ENCODE data around the gene ARHGAP44.

ARHGAP44 gene, protein sequence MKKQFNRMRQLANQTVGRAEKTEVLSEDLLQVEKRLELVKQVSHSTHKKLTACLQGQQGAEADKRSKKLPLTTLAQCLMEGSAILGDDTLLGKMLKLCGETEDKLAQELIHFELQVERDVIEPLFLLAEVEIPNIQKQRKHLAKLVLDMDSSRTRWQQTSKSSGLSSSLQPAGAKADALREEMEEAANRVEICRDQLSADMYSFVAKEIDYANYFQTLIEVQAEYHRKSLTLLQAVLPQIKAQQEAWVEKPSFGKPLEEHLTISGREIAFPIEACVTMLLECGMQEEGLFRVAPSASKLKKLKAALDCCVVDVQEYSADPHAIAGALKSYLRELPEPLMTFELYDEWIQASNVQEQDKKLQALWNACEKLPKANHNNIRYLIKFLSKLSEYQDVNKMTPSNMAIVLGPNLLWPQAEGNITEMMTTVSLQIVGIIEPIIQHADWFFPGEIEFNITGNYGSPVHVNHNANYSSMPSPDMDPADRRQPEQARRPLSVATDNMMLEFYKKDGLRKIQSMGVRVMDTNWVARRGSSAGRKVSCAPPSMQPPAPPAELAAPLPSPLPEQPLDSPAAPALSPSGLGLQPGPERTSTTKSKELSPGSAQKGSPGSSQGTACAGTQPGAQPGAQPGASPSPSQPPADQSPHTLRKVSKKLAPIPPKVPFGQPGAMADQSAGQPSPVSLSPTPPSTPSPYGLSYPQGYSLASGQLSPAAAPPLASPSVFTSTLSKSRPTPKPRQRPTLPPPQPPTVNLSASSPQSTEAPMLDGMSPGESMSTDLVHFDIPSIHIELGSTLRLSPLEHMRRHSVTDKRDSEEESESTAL

DNA sequence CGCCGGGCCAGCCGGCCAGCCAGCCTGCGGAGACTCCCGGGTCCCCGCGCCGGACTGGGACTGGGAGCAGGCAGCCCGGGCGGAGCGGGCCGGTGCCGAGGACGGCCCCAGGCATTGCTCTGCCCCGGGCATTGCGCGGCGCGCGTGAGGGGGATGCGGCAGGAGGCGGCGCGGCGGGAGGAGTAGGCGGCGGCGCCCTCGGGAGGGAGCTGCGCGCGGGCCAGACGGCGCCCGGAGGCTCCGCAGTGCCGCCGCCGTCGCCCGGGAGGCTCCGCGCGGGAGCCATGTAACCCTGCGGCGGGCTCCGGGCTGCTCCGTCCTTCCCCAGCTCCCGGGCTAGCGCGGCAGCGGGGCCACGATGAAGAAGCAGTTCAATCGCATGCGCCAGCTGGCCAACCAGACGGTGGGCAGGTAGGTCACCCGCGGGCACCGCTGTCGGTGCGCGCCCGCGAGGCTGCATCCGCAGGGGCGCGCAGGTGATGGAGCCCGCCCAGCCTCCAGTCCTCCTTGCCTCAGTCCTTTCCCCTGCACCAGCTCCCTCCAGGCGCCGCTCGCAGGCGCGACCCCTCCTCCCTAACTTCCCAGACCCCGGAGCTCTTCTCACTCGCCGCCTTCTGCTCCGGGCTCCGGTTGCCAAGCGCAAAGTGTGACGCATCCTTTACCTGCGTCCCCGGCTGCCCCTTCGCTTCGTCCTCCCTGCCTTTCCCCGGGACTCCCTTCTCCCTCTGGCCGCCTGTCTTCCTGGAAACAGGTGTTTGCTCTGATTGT is at the start of gene ARHGAP44:
Gene ARHGAP44 (plus strand): TSS at position 18 of the 768 bp plus-strand sequence. CDS start 341 bp downstream, at position 359.
- peak; percentile 70 for DNase-seq (ENCODE audit: insufficient read length, low spot score)
- no peak for FAIRE-seq

DNA sequence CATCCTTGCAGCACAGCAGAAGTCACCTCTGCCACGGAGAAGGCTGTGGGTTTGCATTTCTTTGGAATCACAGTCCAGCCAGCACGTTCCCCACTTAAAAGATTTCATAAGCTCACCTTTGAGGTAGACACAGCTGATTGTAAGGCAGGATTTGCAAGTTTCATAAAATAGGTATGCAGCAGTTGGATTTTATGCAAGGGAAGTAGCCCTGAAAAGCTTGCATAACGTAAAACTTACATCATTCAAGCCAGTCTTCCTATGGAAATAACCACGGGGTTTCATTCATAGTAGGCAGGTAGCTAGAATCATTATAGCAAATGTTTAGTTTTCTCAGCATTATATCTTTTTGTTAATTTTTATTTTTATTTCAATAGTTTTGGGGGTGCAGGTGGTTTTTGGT is 49.8 kb upstream of the ARHGAP44 start:
- FAIRE-seq, result no peak
- no peak for DNase-seq (ENCODE audit: insufficient read length, low spot score)

DNA sequence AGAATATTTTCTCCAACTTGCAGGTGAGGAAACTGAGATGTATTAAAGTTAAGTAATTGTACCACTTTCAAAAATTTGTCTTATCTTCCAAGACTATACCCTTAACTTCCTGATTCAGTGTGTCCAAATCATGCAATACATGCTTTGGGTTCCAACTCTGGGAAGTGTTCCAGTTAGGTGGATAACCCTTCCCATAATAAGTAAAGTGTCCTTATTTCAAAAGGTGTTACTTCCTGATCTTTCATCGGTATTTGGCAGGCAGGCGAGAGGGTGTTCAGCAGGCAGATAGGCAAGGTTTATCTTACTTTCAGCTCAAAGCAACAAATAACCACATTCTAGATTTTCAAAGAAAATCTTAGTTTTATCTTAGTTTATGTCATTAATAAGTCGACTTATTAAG is 46.3 kb upstream of the ARHGAP44 start:
- DNase-seq (ENCODE audit: insufficient read length, low spot score) (no peak), FAIRE-seq (no peak)

DNA sequence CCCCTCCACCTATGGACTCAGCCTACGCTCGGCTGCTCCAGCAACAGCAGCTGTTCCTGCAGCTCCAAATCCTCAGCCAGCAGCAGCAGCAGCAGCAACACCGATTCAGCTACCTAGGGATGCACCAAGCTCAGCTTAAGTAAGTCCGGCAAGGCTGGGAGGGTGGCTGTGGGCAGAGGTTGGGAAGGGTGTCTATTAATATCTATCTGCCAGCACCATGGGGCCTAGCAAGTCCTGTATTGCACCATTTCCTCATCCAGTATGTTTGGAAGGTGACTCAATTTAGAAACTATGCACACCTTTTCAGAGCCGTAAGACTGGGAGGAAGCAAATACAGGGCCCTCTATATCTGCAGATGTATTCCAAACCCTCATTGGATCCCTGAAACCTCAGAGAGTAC is 45.0 kb upstream of the ARHGAP44 start:
- FAIRE-seq, result no peak
- DNase-seq (ENCODE audit: insufficient read length, low spot score), result no peak

DNA sequence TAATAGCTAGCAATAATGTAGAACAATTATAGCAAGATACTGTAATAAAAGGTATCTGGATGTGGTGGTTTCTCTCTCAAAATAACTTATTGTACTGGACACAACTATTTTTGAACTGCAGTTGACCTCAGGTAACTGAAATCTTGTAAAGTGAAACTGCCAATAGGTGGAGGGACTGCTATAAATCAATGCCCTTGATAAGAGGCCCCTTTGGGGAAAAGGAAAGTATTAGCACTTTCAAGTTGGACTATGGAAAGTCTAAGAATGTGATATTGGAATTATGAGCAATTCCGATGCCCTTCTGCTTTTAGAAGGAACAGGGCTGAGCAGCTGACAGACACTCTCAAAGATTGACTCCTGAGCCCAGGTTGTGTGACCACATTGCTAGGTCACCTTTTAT is 44.5 kb upstream of the ARHGAP44 start:
- DNase-seq (ENCODE audit: insufficient read length, low spot score), result no peak

DNA sequence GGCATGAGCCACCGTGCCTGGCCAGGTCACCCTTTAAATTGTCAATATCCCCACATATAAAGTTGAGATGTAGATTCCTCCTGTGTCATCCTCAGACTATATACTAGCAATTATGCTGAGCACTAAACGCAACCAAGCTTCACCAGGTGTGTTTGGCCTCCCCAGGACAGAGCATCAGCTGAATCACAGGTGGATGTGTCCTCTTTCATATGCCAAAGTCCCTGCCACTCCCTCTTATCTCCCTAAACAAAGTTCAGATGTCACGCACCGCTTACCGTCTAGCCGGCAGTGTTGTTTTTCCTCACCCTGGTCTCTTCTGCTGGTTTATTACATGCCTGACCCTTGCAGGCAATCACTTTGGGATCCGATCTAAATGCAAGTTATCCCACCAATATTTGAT is 43.8 kb upstream of the ARHGAP44 start:
- FAIRE-seq (no peak), DNase-seq (ENCODE audit: insufficient read length, low spot score) (no peak)

More for the DNA sequence above, 44.5 kb upstream of the ARHGAP44 start:
- FAIRE-seq, result no peak

DNA sequence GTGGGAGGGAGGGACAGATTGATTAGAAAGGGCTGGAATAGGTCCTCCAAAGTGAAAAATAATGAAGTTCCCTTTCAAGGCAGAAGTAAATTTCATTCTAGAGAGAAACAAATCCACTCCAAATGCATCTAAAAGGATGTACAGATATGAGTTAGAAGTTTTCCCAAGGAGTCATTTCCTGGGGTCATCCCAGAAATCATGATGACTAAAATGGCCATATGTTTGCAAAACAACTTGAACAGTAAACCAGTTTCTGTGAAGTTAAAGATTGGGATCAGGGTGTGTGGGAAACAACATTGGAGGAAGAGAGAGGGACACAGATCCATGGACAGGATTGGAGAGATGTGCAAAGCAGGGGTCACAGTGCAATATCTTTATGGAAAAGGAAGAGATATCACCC is 32.5 kb upstream of the ARHGAP44 start:
- no peak for DNase-seq (ENCODE audit: insufficient read length, low spot score)
- FAIRE-seq, result no peak

DNA sequence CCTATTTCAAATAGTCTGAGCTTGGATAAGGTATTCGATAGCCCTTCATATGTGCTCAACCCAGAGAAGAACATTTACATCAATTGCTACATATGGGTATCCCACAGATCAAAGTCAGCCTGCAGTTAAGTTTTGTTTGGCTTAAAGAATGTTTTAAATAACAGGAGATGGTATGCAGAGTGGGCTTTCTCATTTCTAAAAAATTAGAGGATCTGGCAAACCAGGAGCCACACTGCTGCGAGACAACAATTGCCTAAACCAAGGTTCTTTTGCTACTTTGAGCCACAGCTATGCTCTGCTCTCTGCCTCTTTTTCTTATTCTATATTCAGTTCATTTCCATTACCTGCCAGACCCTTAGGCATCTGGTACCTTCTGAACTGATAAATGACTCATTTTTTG is 30.2 kb upstream of the ARHGAP44 start:
- FAIRE-seq (no peak), DNase-seq (ENCODE audit: insufficient read length, low spot score) (no peak)

DNA sequence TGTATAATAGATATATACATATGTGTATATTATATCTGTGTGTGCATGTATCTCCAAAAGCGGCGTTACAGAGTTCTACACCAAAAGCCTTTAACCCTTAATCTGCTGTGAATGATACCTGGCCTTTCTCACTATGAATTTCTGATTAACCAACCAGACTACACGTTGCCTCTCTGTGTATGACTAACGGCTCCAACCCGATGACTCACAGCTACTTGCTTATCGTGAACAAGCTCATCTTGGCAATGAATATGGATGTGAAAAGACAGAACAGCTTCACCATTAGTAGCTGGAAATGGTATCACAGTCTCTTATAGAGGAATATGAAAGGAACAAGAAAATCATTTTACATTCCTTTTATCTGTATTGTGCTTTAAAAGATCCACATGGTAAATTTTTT is 23.8 kb upstream of the ARHGAP44 start:
- FAIRE-seq (no peak), DNase-seq (ENCODE audit: insufficient read length, low spot score) (no peak)

DNA sequence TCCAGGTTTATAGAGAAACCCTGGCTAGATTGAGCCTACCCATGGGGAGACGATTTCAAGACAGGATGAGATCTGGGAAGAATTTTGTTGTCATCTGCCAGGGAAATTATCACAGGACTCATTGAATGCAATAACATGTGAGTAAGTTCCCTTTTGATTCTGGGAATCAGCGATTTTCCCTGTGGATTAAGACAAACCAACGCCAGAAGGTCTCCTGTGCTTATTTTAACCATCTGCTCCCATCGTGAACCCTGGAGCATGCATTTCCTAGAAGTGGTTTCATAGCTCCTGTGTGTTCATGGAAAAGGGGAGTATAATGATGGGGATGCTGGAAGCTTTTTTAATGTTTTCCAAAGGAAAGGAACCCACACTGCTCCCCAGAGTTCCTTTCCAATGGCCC is 21.0 kb upstream of the ARHGAP44 start:
- FAIRE-seq, result no peak
- no peak for DNase-seq (ENCODE audit: insufficient read length, low spot score)

DNA sequence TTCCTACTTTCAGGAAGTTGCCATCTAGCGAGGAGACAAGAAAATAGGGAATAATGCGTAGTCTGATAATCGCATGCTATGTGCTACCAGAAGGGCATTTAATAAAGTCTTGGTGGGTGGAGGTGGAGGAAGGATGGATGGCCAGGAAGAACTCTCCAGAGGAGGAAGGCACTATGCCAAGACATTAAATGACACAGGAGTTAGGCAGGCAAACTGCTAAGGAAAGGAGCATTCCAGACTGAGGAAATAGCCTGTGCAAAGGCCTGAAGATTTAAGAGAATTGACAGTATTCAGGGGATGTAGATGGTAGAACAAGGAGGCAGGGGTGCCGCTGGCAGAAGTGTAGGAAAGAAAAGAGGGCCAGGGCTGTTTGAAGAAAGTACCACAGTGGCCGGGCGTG is 19.3 kb upstream of the ARHGAP44 start:
- FAIRE-seq (no peak), DNase-seq (ENCODE audit: insufficient read length, low spot score) (no peak)

DNA sequence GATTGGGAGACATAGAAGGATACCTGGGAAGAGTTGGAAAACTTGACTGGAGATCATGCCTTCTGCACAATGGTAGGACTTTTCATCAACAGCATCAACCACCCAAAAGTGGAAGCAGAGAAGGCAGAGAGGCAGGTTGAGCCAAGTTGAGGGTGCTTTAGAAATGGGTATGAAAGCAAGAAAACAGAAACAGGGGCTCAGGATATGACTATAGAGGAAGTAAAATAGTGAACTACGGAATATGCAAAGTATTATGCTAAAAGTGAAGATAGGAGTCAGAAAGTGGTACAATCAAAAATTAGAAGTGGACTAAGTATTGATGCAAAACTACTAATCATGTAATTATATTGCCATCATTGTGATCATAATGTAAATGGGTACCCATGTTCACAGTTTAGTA is 16.1 kb upstream of the ARHGAP44 start:
- no peak for FAIRE-seq
- DNase-seq (ENCODE audit: insufficient read length, low spot score), result no peak

DNA sequence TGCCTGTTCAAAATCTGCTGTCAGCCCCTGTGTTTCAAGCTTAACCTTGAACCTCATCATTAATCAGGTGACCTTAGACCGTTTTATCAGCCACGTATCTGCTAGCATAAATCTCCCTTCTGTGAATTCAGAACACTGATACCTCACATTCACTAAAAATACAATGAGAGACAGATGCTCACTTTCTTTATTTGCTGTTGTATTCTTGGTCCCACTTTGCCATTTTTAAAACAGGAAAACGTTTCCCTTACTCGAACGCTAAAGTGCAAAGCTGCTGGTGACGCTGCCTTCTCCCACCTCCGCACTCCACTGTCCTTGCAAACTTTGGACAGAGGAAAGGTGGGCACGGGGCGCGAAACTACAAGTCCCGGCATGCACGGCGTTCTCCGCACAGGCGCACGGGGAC is 220 bp upstream of the ARHGAP44 start:
- no peak for DNase-seq (ENCODE audit: insufficient read length, low spot score)

DNA sequence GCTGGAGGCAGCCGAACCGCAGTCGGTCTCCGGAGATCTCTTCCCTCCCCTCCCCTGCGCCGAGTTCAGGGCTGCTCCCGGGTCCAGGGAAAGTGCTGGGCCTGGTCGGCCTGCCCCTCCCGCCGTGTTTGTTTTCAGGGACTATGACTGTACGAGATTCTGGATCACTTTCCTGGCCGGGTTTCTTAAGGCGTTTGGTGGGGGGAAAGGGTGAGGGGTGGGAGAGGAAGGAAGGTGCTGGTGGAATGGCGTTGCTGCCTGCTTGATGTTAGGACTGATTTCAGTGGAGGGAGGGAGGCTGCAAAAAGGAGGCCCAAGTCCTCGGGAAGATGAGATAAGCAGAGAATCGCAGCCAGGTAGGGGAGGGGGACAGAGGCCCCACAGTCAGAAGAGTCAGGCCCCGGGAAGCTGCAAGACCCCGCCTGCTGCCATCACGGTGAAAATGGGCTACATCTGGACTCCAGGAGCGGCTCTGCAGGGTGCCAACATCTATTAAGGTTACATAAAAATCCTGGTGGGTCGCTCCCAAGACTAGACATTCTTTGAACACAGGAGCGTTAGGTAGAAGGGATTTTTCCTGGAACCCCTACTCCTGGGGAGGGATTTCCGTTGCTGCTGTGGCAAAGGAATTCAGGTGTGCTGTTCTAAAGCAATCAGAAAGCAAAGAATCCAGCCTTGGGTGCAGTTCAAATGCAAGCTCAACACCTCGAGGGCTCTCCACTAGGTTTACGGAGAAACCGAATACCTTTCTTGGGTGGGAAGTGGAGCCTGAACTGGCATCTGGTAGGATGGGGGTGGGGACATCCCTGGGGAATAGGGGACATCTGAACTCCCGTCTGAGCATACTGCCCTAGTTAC is 1.2 kb downstream of the ARHGAP44 start:
- no peak for DNase-seq (ENCODE audit: insufficient read length, low spot score)
- FAIRE-seq, result no peak

More for the DNA sequence above, 220 bp upstream of the ARHGAP44 start:
- FAIRE-seq, result no peak

DNA sequence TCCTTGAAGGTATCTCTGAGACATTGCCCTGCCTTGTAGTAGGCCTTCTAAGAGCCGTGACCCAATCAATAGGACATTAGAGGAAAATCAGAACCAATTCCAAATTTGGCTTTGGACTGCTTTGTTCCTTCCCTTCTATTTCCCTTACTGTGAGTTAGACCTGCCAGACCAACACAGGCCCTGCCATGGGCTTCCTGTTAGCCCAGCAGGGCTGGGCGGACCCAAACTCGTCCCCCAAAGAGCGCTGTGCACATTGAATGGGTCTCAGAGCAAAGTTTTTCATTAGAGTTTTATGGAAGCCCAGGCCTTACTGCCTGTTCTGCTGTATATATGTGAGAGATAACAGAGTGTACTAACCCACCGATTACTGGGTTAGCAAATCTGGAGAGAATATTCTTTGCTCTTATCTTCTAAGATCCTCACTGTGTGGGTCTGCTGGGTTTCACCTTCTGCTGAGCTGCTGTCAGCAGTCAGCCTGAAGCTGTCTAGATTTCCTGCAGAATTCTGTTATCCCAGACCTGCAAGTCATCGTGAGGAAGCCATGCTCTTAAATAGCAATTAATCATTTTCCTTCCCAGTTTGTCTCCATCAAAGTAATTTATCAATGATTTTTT is 5.7 kb downstream of the ARHGAP44 start:
- FAIRE-seq, result no peak

DNA sequence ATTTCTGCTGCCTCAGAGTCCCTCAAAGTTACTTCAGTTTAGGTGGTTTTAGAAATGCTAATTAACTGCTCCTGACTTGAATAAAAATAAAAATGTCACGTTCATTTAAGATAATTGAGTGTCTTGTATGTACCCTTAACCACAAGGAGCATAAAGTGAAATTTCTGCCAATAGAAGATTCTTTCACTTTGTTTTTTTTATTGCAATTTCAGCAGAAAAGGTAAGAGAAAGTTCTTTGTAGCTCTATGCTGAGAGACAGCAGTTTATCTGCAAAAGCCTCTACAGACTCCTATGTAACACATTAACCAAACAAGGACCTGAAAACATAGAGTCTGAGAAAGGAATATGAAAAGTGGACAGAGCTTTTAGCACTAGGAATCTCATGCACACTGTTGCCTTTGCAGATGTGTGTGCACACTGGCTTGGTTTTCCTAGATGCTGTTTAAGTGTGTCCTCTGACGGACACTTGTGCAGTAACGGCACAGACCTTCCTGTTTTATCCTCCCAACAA is 11.6 kb downstream of the ARHGAP44 start:
- DNase-seq (ENCODE audit: insufficient read length, low spot score) (no peak), FAIRE-seq (no peak)

More for the DNA sequence above, 5.7 kb downstream of the ARHGAP44 start:
- DNase-seq (ENCODE audit: insufficient read length, low spot score), result no peak

DNA sequence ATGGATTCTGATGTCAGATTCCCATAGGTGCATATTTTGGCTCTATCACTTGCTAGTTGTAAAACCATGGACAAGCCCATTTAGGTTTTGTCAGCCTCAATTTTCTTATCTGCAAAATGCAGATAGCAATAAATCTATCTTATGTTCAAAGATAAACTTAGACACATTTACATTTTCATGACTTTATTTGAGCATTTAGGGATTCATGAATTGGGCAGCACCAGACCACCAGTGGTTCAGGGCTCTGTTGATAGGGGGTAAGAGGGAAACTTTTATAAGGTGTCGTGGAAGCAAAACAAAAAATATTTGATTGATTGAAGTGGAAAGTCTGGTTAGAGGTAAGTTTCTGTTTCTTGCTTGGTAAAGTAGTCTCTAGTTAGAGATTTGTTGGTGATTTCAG is 17.3 kb downstream of the ARHGAP44 start:
- FAIRE-seq (no peak), DNase-seq (ENCODE audit: insufficient read length, low spot score) (no peak)

DNA sequence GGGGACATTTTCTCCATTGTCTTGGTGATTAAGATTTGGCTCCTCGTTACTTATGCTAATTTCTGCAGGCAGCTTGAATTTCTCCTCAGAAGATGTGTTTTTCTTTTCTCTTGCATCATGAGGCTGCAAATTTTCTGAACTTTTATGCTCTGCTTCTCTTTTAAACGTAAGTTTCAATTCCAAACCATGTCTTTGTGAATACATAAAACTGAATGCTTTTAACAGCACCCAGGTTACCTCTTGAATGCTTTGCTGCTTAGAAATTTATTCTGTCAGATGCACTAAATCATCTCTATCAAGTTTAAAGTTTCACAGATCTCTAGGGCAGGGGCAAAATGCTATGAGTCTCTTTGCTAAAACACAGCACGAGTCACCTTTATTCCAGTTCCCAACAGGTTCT is 19.4 kb downstream of the ARHGAP44 start:
- DNase-seq (ENCODE audit: insufficient read length, low spot score), result no peak
- no peak for FAIRE-seq

DNA sequence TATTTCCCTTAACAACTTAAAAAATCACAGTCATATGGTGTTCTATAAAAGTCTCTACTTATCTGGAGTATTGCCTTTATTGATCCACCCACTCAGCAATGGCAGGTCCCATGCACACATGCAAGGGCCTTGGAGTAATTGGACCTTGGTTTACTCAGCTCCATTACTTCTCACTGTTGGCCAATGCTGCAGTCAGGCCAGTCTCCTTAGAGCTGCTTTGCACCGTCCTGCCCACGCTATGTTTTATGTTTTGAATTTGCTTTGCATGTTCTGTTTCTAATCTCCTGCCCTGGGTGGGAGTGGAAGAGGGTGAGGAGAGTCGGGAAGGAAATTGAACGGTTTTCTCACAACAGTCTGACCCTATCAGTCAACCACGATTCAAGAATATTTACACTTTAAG is 23.6 kb downstream of the ARHGAP44 start:
- DNase-seq (ENCODE audit: insufficient read length, low spot score) (no peak), FAIRE-seq (no peak)

DNA sequence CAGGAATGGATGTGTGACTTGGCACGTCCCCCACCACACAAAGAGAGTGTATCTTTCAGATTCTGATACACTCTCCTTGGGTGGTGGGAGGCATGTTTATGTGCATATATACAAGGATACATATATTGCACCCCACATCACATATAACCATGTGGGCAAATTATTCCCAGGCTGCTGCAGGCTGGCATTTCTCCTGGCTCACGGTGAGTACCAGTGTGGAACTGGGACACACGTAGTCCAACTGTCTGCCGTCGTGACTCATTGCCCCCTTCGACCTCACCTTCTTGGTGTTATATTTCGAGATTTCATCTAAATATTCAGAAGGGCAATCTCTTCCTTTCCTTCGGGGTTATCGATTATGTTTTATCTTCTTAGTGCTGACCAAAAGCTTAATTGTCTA is 24.4 kb downstream of the ARHGAP44 start:
- DNase-seq (ENCODE audit: insufficient read length, low spot score) (no peak), FAIRE-seq (no peak)
